ENCODE measurements around the gene VPS50.
"Not testable (repeated sequence)": the region's sequence is repeated elsewhere in the genome, so short reads cannot be mapped to it uniquely, and the experiment has no call there.

Gene VPS50

GRCh38 chr7:93242106-93242505 lies 9.9 kb downstream of the VPS50 start:
- no peak for DNase-seq (ENCODE audit: low spot score)

GRCh38 chr7:93245525-93246432 lies 13.6 kb downstream of the VPS50 start:
- peak; percentile 32 for DNase-seq (ENCODE audit: low spot score)

- no peak for DNase-seq (ENCODE audit: low spot score)
These were observed 17.5 kb downstream of the VPS50 start for GRCh38 chr7:93249491-93250148.

GRCh38 chr7:93258661-93259060 lies 26.5 kb downstream of the VPS50 start:
- no peak for DNase-seq (ENCODE audit: low spot score)

GRCh38 chr7:93262535-93262934 lies 30.4 kb downstream of the VPS50 start:
- no peak for DNase-seq (ENCODE audit: low spot score)

- no peak for DNase-seq (ENCODE audit: low spot score)
These were observed 33.1 kb downstream of the VPS50 start for GRCh38 chr7:93265220-93265619.

GRCh38 chr7:93279541-93279940 lies 47.4 kb downstream of the VPS50 start:
- no peak for DNase-seq (ENCODE audit: low spot score)

GRCh38 chr7:93284908-93285307 lies 52.7 kb downstream of the VPS50 start:
- DNase-seq (ENCODE audit: low spot score), result no peak

- peak; percentile 13 for DNase-seq (ENCODE audit: low spot score)
These were observed 61.1 kb downstream of the VPS50 start for GRCh38 chr7:93293229-93293628.

GRCh38 chr7:93298206-93298605 lies 66.0 kb downstream of the VPS50 start:
- DNase-seq (ENCODE audit: low spot score), result no peak

GRCh38 chr7:93298671-93299070 lies 66.5 kb downstream of the VPS50 start:
- DNase-seq (ENCODE audit: low spot score), result no peak

- no peak for DNase-seq (ENCODE audit: low spot score)
These were observed 69.6 kb downstream of the VPS50 start for GRCh38 chr7:93301736-93302135.

GRCh38 chr7:93307131-93307660 lies 75.0 kb downstream of the VPS50 start:
- no peak for DNase-seq (ENCODE audit: low spot score)

GRCh38 chr7:93307943-93308342 lies 75.8 kb downstream of the VPS50 start:
- no peak for DNase-seq (ENCODE audit: low spot score)

- no peak for DNase-seq (ENCODE audit: low spot score)
These were observed 78.2 kb downstream of the VPS50 start for GRCh38 chr7:93310346-93310745.

- no peak for DNase-seq (ENCODE audit: low spot score)
These were observed 82.3 kb downstream of the VPS50 start for GRCh38 chr7:93314449-93314848.

GRCh38 chr7:93315896-93316295 lies 83.7 kb downstream of the VPS50 start:
- DNase-seq (ENCODE audit: low spot score), result no peak

- DNase-seq (ENCODE audit: low spot score), result no peak
These were observed 84.6 kb downstream of the VPS50 start for GRCh38 chr7:93316730-93317129.

GRCh38 chr7:93320887-93321286 lies 88.7 kb downstream of the VPS50 start:
- no peak for DNase-seq (ENCODE audit: low spot score)

GRCh38 chr7:93326291-93326690 lies 94.1 kb downstream of the VPS50 start:
- DNase-seq (ENCODE audit: low spot score), result not testable (repeated sequence)

- DNase-seq (ENCODE audit: low spot score), result no peak
These were observed 95.0 kb downstream of the VPS50 start for GRCh38 chr7:93327006-93327633.

GRCh38 chr7:93331706-93332105 lies 99.5 kb downstream of the VPS50 start:
- no peak for DNase-seq (ENCODE audit: low spot score)

- no peak for DNase-seq (ENCODE audit: low spot score)
These were observed 100.0 kb downstream of the VPS50 start for GRCh38 chr7:93332172-93332571.
